Amygdala (tissue), 56 donors: ENCODE data around the gene PIH1D1.

Experiments
- DNase-seq, 56 donors: peaks; one replicate each; lab custom pipeline; 2025; lab: John Stamatoyannopoulos, UW

Gene PIH1D1

DNA sequence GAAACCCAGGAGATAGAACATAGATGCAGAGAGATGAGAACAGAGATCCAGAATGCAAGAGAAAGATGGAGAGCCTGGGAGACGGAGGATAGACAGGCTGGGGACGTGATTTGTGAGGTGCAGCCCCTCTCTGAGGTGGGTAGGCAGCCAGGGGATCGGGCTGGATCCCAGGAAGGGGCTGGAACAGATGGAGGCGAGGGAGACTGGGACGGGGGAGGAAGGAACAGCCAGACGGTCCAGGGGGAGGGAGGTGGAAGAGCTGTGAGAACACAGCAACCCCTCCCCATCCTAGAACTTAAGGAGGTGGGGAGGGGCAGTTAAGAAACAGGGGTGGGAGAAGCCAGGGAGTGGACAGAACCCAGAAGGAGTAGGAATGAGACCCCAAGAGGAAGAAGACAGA lies 13.4 kb downstream of the PIH1D1 start:
- DNase-seq: peak in 17 of 56 donors; percentile 14 to 50 (median 28)

DNA sequence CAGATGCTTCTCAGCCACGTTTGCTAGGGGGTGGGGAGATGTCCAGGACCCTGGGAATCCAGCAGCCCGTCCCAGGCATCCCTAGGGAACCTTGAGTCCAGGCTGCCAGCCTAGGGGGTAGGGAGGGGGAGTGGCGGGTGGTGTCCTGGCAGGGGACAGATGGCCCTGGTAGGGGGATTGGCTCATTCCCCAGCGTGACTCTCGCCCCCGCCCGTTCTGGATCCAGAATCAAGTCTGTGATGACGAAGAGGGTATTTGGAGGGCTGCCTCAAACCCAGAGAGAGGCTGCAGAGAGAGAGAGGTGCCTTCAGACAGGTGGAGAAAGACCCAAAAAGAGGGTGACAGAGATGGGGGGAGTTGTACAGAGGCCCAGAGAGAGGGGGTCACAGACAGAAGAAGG lies 14.4 kb downstream of the PIH1D1 start:
- peak in 16 of 56 donors; percentile 5 to 45 (median 27) for DNase-seq

DNA sequence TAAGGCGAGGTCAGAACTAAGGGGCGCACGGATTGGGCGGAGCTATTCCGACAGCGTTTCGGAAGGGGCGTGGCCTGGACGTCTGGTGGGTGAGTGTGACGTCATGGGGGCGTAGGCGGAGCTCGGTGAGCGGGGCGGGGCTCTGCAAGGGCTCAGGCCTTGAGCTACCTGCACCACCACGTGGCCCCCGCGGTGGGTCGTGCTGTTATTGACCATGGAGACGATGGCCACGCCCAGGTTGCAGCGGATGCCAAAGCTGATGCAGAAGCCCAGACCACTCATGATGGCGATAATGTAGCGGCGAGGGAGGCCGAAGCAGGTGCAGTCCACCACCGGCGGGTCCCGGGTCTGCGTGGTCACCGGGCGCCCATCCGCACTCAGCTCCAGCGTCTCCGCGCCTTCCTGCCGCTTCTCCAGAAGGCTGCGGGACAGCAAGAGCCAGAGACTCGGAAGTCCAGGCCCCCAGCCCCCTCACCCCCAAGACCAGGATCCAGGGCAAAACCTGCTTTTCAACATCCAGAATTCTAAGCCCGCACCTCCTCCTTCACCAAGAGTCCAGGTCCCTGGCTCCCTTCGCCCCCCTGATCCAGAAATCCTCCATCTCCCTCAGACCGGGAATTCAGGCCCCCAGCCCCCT lies 15.1 kb downstream of the PIH1D1 start:
- DNase-seq: peak in 6 of 56 donors; percentile 11 to 57 (median 15)

DNA sequence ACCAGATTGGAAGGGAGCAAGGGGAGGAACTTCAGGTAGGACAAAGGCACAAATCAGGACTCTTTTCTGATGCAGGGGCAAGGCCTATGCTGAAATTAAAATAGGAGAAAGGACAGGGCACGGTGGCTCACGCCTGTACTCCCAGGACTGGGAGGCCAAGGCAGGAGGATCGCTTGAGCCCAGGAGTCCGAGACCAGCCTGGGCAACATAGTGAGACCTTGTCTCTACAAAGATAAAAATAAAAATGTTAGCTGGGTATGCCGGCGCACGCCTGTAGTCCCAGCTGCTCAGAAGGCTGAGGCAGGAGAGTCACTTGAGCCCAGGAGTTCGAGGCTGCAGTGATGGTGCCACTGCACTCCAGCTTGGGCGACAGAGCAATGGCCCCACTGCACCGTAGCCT lies 15.9 kb downstream of the PIH1D1 start:
- DNase-seq: no peak

DNA sequence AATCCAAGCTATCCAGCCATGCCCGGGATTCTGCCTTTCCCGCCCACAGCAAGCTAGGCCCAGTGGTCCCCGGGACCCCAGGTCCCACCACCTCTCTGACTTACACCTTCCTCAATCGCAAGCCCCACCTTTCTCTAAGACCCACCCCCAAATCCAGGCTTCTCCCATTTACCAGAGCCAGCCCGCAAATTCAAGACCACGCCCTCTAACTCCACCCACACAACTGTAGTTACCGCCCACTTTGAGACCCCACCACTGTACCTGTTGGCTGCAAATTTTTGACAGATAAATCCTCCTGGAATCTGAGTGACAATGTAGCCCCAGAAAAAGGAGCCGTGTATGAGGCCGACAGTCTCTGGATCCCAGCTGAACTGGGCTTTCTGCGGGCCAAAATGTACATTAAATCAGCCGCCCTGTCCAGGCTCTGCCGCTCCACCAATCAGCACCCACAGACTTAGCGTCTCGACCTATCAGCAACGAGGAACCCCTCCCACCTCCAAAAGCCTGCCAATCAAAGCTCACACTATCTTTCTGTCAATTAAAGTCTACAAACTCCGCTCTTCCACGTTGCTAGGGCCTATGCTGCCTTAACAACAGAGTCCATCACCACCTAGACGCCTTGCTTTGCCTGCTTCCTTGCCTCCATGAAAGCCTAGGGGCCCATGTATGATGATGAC lies 16.6 kb downstream of the PIH1D1 start:
- peak in 6 of 56 donors; percentile 10 to 35 (median 18) for DNase-seq

DNA sequence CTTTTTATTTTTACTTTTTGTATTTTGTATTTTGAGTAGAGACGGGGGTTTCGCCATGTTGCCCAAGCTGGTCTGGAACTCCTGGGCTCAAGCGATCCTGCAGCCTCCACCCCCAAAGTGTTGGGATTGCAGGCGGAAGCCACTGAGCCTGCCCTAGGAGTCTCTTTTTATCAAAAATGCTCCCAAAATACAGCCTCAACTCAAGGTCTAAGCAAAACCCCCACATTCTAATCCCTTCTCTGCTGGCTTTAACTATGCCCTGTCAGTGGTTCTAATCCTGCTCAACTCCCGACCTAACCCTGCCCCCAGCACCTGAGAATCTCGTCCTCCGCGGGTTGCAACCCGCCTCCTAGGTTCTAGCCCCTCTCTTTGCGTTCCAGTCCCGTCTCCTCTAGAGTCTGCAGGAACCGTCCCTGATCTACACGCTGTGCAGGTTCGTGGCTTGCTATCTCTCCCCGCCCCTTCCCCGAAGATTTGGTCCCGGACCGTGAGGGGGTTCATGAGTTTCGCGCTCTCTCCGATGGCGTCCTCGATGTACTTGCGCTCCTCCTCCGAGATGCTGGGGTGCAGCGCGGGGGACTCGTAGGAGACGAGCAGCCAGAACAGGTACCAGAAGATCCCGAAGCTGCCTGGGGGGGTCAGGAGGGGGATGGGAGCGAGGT lies 18.2 kb downstream of the PIH1D1 start:
- no peak for DNase-seq

DNA sequence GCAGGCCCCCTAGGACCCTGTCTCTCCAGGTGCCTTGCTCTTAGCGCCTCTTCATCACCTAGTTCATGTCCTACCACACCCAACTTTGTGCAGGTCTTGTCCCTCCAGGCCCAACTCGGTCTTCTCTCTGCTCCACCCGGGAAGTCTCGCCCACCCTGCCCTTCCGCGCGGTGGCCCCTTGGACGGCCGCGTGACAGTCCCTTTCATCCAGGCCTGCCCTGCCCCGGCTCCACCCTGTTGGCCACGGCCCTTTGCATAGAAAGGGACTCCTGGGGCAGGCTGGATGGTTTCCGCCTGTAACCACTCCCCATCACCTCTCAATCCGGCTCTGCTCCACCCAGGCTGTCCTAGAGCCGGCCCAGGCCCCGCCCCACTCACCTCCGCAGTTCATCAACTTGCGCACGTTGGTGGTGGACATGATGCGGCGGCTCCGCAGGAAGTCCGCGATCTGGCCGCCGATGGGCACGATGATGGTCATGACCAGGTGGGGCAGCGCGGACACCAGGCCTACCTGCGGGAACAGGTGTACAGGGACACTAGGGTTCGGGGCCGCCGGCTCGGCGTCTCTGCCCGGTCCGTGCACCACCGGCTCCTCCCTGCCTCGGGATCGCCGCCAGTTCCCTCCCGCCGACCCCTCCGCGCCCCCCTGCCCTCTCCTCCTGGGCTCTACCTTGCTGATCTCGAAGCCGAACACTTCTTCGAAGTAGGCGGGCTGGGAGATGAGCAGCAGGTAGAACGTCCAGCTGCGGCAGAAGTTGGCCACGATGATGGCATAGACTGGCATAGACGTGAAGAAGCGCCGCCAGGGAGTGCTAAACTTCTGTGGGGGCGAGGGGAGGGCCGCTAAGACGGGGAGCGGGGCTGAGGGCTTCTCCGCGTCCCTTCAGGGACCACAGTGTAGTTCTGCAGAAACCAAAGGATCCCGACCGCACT lies 19.2 kb downstream of the PIH1D1 start:
- no peak for DNase-seq

DNA sequence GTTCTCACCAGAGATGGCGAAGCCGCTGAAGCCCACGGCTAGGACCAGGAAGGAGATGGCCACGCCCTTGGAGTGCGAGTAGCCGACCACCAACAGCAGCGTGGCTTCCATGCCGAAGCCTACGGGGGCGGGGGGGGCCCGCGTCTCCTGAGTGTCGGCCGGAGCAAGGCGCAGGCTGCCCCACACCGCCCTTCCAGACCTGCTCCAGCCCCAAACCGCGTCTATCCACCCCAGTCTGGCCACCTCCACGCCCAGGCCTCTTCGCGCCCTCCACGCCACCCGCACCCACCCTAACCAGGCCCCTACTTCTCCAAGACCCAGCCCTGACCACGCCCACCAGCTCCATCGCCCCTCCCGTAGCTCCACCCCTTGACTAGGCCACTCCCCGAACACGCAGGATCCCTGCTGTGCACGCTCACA lies 20.3 kb downstream of the PIH1D1 start:
- no peak for DNase-seq

DNA sequence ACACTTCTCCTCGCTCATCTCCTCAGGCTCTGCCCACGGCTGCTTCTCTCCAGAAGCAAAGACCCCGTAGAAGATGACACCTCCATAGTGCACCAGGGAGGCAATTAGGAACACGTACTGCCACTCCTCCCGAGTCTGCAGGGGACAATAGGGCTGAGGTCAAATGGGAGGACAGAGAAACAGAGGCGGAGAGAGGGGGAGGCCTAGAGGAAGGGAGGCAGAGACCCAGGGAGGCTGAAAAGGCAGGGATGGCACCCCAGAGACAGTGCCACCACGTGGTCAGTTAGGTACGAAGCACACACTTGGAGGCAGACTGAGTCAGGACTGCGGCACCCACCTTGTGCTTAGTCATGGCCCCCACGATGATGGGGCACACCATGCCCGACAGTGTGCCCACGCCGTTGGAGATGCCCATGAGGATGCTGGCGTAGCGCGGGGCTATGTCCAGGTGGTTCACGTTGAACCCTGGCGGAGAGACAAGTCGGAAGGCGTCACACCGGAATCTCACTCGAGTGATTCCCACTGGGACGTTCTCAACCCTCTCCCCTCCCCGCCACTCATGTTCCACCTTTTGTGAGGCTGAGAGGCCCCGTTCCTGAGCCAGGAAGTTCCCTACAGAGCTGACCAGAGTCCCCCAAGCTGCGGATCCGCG lies 20.8 kb downstream of the PIH1D1 start:
- DNase-seq: peak in 2 of 56 donors; percentile 10 to 13

DNA sequence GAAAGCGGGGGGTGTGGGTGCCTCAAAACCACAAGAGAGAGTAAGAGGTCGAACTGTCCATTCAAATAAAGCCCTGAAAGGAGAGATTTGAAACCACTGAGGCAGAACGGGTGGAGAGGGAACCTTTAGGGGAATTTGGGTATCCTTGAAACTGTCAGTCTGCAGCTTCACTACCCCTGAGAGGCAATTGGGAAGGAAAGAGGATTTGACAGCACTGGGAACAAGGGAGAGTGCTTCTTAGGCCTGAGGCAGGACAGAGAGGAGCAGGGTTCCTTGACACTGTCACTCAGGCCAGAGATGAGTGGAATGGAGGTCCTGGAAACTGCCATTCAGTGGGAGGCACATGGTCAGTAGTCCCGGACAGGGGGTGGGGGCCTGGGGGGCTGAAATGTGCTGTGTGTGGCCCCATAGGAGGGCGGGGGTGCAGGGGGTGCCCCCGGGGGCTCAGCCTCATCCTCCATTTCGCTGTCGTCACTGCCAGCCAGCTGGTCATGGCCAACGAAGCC lies 21.4 kb downstream of the PIH1D1 start:
- no peak for DNase-seq

DNA sequence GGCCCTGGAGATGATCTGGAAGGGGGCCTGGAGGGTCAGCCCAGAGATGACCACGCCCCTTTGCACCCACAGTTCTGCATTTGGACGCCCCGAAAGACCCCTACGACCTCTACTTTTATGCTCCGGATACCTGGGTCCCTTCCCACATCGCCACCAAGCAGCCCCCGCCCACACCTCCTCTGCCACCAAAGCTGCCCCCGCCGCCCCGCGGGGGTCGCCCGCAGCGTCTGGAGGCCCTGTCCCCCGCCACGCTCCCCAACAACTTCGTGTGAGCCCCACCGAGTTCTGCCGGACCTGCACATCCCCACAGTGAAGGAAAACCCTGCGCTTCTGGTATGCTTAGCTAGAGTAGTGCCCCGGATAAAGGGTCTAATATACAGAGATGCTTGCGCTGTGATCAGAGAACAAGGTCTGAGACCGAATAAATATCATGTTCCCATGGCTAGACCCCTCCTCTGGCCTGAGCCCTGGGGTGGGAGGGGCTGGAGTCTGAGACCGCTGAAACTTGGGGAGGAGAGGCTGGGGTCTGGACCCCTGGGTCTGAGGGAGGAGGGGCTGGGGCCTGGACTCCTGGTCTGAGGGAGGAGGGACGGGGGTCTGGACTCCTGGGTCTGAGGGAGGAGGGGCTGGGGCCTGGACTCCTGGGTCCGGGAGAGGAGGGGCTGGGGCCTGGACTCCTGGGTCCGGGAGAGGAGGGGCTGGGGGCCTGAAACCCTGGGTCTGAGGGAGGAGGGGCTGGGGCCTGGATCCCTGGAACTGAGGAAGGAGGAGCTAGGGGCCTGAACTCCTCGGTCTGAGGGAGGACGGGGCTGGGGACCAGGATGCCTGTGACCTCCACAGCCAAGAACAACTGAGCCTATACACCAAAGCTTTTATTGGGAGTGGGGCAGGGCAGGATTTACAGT lies 22.8 kb downstream of the PIH1D1 start:
- DNase-seq: peak in 1 of 56 donors; percentile 15

DNA sequence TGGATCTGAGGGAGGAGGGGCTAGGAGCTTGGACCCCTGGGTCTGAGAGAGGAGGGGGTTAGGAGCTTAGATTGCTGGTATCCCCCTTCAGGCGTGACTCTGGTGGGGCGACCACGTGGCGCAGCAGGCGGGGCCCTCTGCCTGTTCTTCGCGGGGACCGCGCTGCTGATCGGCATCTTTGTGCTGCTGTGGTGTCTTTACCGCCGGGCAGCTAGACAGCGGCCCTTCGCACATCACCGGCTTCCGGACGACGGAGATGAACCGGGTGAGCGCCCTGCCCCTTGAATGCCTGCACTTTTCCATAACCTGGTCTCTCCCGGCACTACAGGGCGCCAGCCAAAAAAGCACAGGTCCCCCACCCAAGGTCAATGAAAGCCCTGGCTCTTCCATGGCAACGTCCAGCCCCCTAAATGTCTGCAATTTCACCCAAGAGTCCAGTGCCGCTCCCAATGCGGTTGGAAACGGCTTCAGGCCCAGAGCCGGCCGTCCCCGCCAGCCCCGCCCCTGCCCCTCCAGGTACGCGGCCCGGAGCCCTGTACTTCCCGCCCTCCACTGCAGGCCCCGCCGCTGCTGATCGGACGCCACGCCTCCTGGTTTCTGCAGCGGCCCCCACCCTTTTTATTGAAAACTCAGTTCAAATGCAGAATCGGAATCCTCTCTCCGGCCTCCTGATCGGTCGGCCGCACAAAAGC lies 23.6 kb downstream of the PIH1D1 start:
- DNase-seq: no peak

DNA sequence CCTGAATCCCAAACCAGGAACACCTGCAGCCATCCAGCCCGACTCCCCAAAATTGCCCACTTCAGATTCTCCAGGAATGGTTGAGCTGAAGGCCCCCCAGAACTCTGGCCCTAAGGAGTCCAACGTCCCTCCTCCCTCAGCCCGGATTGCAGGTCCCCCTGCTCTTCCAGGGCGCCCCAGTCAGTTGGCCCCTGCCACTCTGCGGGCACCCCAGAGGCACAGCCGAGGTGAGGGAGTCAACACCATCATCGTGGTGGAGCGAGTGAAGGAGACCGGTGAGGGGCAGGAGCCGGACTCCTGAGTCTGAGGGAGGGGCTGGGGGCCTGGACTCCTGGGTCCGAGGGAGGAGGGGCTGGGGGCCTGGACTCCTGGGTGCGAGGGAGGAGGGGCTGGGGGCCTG lies 24.3 kb downstream of the PIH1D1 start:
- no peak for DNase-seq

DNA sequence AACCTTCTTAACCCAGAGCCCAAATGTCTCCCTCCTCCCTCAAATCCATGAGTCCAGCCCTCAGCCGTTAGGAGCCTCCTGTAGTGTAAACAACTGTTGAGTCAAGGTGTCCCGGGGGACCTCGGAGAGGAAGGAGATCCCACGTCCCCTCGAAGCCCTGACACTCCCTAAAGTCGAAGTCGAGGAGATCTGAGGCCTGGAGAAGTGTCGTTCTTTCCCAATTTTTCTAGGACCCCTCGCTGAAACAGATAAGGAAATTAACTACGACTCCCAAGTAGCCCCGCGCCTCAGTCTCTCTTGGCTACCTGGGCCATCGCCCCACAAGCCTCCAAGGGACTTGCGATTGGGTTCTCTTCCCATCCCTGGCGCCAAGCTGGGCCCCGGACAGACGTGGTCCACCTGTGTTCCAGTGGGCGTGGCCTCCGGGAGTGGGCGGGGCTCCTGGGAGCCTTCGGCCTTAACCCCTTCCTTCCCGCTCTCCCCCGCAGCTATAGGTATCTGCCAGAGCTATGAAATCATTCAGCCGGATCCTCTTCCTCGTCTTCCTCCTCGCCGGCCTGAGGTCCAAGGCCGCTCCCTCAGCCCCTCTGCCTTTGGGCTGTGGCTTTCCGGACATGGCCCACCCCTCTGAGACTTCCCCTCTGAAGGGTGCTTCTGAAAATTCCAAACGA lies 25.6 kb downstream of the PIH1D1 start:
- no peak for DNase-seq

DNA sequence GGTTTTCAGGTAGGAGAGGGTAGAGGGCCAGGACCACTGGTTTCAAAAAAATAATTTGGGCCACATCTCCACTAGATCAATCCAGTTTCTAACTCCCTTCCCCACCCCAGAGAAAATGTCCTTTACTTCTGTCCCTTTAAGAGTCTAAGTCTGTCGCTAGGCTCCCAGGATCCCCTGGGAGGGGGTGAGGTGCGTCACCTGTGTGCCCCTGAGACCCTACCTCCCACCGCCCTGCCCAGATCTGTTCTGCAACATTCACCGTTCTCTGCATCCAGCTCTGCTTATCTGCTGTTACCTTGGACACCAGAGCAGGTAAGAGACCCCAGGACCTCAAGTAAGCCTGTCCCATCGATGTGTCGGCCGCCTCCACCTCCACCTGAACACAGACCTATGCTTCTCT lies 26.4 kb downstream of the PIH1D1 start, which contains the start of gene GFY:
Gene GFY, plus strand, starts transcription at position 211 of the 400 bp plus-strand sequence. CDS start 1,043 bp downstream, outside the sequence.
- no peak for DNase-seq

DNA sequence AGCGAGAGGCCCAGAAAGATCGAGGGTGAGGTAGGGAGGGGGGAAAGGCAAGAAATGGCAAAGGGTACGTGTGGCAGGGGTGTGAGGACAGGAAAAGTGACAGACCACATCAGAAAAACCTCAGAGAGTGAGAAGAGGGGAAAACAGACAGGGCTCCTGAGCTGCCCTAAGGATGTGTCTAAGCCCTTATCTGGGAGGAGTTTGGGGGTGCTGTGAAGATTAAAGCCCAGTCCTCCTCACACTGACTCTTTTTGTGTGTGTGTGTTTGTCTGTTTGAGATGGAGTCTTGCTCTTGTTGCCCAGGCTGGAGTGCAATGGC lies 27.7 kb downstream of the PIH1D1 start:
- no peak for DNase-seq

DNA sequence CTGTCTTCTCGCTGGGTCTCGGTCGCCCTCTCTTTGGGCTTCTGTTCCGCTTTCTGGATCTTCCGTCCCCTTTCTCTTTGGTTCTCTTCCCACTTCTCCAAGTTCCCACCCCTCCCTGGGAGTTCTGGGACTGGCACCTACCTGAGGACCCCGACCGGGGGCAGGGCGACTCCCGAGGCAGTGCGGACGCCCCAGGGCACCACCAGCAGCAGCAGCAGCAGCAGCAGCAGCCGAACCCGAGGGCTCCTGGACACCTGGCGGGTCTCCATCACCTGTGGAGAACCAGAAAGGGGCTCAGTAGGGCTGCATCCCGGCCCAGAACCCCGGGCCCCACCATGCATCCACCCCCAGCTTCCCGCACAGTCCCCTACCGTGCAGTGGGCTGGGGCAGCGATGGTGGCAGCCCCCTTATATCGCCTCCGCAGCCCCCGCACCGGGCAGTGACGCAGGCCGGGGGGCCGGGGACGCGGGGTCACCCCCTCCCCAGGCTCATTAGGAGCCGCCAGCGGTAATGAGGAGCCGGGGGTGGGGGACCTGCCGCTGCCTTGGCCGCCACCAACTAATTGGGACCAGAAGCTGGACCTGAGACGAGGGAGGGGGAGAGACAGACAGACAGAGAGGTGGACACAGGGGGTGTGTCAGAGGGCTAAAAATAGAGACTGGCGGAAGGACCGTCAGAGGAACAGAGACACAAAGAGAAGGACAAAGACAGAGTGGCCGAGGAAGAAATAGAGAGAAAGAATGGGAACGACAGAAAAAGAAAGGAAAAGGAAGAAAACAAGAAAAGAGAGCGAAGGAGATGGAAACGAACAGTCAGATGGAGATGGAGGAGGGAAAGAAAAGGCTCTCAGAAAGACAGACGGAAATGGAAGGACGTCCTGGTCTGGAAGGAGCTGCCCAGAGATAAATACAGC lies 28.3 kb downstream of the PIH1D1 start, which contains the start of gene PTH2:
Gene PTH2, minus strand, starts transcription at position 371 of the 914 bp plus-strand sequence. Its CDS starts 102 bp downstream, at position 269.
- no peak for DNase-seq
